ENCODE data around the gene PPP1R12A. TPM values are rescaled to one million over a fixed set of nuclear protein-coding genes. Genes with fewer than 3 reads are reported as not detected.

PPP1R12A gene
- total RNA-seq, 4 donors from 2014 or later, result 387 to 683 (median 563) TPM

DNA sequence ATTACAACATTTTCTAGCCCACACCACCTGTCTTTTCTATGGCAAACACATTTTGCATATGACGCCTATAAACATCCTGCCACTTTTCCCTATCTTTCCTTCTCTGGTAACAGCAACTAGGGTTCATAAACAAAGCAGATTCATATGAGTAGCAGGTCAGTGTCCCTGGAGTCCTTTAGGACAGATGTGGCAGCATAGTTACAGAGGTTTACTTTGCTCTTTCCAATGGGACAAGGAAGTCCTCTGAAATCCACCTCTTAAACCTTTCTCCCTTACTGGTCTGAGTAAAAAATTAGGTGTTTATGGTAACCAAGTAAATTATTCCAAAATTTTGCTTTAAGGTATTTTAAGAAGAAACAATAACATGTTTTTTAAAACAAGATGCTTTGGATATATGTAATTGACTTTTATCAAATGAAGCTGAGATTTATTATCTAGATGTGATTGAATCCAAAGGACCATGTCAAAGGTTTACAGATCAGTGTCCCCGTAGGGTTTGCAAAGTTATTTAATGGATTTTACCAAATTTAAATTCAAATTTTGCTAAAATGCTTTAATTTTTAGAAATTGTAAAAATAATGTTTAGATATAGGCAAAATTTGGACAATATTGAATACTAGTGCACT lies 164.9 kb downstream of the PPP1R12A start:
- no peaks in the 10 kb centered on the region for H3K27me3 ChIP-seq
- H3K36me3 ChIP-seq, result peaks cover 0 to 15% of the 10 kb centered on the region in 2 donors
- no peak overlapping the region for H3K4me3 ChIP-seq
- WGBS, 2 donors (ENCODE audit: low coverage in 1 of 2), result 91 to 100% methylated on average over 2 of the region's 2 CpGs
- TF ChIP-seq POLR2A (IDR thresholded peaks at IDR 0.05), result no peak
- ATAC-seq, result no peak
- no peaks in the 10 kb centered on the region for H3K9me3 ChIP-seq
- peak overlapping the region in 1 of 4 donors; percentile 17 for H3K27ac ChIP-seq
- H3K4me1 ChIP-seq, result peaks cover 0 to 21% (median 2%) of the 10 kb centered on the region in 3 donors

DNA sequence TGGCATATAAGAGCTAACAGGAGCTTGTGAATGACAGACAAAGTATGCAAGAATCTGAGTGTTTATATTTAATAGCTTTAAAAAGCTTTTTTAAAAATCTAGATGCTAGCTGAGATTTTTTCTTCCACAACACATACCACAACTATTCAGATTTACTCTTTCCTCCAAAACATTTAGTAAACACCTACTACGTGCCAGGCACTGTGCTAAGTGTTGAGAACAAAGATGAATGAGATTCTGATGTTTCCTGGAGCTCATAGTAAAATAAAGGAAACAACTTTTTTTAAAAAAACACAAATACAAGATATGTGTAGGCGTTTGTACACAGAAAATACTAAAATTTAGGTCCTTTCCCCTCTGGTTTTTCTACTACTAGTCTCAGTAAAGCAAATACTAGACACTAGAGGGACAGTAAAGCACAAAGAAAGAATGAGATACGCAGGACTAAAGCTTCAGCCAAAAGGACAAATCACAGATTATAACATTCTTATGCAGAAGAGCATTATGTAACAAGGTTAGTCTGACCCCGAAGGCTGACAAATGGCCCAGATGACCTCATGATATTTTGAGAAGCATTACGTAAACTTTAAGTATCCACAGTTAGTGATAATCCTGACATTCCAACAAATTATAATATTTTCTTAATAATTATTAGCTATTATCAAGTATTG lies 165.6 kb downstream of the PPP1R12A start:
- TF ChIP-seq, protein P1, sequence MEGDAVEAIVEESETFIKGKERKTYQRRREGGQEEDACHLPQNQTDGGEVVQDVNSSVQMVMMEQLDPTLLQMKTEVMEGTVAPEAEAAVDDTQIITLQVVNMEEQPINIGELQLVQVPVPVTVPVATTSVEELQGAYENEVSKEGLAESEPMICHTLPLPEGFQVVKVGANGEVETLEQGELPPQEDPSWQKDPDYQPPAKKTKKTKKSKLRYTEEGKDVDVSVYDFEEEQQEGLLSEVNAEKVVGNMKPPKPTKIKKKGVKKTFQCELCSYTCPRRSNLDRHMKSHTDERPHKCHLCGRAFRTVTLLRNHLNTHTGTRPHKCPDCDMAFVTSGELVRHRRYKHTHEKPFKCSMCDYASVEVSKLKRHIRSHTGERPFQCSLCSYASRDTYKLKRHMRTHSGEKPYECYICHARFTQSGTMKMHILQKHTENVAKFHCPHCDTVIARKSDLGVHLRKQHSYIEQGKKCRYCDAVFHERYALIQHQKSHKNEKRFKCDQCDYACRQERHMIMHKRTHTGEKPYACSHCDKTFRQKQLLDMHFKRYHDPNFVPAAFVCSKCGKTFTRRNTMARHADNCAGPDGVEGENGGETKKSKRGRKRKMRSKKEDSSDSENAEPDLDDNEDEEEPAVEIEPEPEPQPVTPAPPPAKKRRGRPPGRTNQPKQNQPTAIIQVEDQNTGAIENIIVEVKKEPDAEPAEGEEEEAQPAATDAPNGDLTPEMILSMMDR (IDR thresholded peaks at IDR 0.05), result no peak
- no peak for TF ChIP-seq POLR2A (IDR thresholded peaks at IDR 0.05)
- TF ChIP-seq EP300 (IDR thresholded peaks at IDR 0.05), result no peak
- no peak for TF ChIP-seq POLR2AphosphoS5 (IDR thresholded peaks at IDR 0.05)
- Histone ChIP-seq H3K4me3 (no peak overlapping the region), H3K27ac (peak overlapping the region in 1 of 4 donors; percentile 17), H3K4me1 (peaks cover 0 to 17% (median 2%) of the 10 kb centered on the region in 3 donors), H3K9me3 (no peaks in the 10 kb centered on the region), H3K36me3 (peaks cover 0 to 9% of the 10 kb centered on the region in 2 donors), H3K27me3 (no peaks in the 10 kb centered on the region)
- ATAC-seq, result peak; percentile 49
- 50 to 54% methylated on average over 3 to 5 of the region's 5 CpGs for WGBS, 2 donors (ENCODE audit: low coverage in 1 of 2)

DNA sequence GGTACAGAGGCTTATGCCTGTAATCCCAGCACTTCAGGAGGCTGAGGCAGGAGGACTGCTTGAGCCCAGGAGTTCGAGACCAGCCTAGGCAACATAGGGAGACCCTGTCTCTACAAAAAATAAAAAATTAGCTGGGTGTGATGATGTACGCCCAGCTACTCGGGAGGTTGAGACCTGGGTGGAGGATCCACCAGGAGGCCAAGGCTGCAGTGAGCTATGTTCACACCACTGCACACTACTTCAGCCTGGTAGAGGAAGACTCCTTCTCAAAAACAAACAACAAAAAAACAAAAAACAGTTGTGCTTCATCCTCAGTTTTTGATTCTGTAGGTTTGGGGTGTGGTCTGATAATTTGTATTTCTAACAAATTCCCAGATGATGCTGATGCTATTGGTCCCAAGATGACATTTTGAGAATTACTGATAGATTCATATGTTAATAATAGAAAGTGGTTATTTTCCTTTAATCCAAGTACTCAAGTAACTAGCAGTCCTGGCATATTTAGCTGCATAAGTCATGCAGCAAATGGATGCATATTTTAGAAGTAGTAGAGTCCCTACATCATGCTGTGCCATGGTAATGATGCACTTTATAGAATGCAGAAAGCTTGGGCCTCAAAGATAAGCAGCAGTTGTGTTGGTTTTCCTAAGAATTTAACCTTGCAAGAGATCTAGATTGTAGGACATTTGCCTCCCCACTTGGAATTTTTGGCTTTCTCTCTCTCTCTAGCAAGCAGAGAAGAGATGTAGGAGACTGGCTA lies 168.0 kb downstream of the PPP1R12A start:
- no peak overlapping the region for H3K4me3 ChIP-seq
- no peak for TF ChIP-seq EP300 (IDR thresholded peaks at IDR 0.05)
- TF ChIP-seq POLR2A (IDR thresholded peaks at IDR 0.05), result no peak
- no peak for TF ChIP-seq POLR2AphosphoS5 (IDR thresholded peaks at IDR 0.05)
- TF ChIP-seq, protein P1 (IDR thresholded peaks at IDR 0.05), result no peak
- ATAC-seq, result no peak
- no peaks in the 10 kb centered on the region for H3K36me3 ChIP-seq
- H3K9me3 ChIP-seq, result no peaks in the 10 kb centered on the region
- peaks cover 0 to 17% (median 2%) of the 10 kb centered on the region in 3 donors for H3K4me1 ChIP-seq
- WGBS, 2 donors (ENCODE audit: low coverage in 1 of 2), result 84% methylated on average over 2 of the region's 3 CpGs; no CpG with 5 or more reads in 1 of the 2 donors
- H3K27me3 ChIP-seq, result no peaks in the 10 kb centered on the region
- H3K27ac ChIP-seq, result no peak overlapping the region

DNA sequence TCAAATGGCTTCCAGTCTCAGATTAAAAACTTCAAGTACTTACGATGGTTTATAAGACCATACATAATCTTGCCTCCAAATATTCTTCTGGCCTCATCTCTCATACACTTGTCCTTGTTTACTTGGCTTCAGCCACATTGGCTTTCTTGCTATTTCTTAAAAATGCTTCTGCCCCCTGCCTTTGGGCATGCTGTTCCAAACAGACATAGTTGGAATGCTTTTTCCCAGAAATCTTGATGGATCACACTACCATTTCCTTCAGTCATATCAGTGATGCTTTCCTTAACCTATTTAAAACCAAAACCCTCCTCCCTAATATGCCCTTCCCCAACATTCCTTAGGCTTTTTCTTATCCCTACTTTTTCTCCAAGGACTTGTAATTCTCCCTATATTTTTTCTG lies 169.7 kb downstream of the PPP1R12A start:
- no peaks in the 10 kb centered on the region for H3K9me3 ChIP-seq
- ATAC-seq, result no peak
- no peaks in the 10 kb centered on the region for H3K27me3 ChIP-seq
- H3K4me3 ChIP-seq, result no peak overlapping the region
- WGBS, 2 donors (ENCODE audit: low coverage in 1 of 2), result 46 to 54% methylated on average over 1 of the region's 1 CpG
- peaks cover 0 to 17% (median 2%) of the 10 kb centered on the region in 3 donors for H3K4me1 ChIP-seq
- no peak overlapping the region for H3K27ac ChIP-seq
- H3K36me3 ChIP-seq, result no peaks in the 10 kb centered on the region
- TF ChIP-seq, protein P1 (IDR thresholded peaks at IDR 0.05), result no peak
- TF ChIP-seq EP300 (IDR thresholded peaks at IDR 0.05), result no peak
- no peak for TF ChIP-seq POLR2A (IDR thresholded peaks at IDR 0.05)
- TF ChIP-seq POLR2AphosphoS5 (IDR thresholded peaks at IDR 0.05), result no peak

DNA sequence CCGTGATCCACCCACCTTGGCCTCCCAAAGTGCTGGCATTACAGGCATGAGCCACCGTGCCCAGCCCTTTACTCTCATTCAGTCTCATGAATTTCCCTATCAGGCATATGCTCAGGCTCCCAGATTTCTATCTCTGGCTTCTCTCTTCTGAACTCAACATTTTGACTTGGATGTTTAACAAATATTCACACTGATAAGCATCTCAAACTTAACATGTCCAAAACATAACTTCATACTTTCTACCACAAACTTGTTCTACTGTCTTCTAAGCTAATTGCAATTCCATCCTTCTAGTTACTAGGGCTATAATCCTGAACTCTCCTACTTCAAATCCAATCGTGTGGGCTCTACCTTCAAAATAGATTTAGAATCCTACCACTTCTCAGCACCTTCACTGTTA lies 170.3 kb downstream of the PPP1R12A start:
- Histone ChIP-seq H3K27ac (no peak overlapping the region), H3K4me3 (no peak overlapping the region), H3K36me3 (no peaks in the 10 kb centered on the region), H3K9me3 (no peaks in the 10 kb centered on the region), H3K27me3 (no peaks in the 10 kb centered on the region), H3K4me1 (peaks cover 0 to 13% (median 0%) of the 10 kb centered on the region in 3 donors)
- TF ChIP-seq, protein P1 (IDR thresholded peaks at IDR 0.05), result no peak
- TF ChIP-seq EP300 (IDR thresholded peaks at IDR 0.05) (no peak), POLR2AphosphoS5 (IDR thresholded peaks at IDR 0.05) (no peak), POLR2A (IDR thresholded peaks at IDR 0.05) (no peak)
- 57 to 85% methylated on average over 2 to 3 of the region's 3 CpGs for WGBS, 2 donors (ENCODE audit: low coverage in 1 of 2)
- no peak for ATAC-seq
